ENCODE measurements around the gene CD40LG.

CD40LG gene

DNA sequence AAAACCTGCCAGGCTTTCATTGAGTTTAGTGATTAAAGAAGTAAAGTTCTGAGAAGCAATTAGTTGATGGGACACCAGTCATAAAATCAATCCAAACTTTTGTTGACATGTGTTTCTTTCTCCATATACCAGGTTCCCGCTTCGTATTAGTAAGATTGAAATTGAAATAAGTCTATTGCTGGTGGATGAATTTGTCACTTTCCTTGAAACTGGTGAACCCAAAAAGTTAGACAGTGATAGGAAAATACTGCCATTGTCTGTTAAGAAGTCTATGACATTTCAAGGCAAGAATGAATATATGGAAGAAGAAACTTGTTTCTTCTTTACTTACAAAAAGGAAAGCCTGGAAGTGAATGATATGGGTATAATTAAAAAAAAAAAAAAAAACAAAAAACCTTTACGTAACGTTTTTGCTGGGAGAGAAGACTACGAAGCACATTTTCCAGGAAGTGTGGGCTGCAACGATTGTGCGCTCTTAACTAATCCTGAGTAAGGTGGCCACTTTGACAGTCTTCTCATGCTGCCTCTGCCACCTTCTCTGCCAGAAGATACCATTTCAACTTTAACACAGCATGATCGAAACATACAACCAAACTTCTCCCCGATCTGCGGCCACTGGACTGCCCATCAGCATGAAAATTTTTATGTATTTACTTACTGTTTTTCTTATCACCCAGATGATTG lies at the start of gene CD40LG:
TSS of gene CD40LG (plus strand) at position 482 of the 684 bp plus-strand sequence. CDS start at position 573, 91 bp downstream.
- DNase-seq (ENCODE audit: low read depth), result no peak

DNA sequence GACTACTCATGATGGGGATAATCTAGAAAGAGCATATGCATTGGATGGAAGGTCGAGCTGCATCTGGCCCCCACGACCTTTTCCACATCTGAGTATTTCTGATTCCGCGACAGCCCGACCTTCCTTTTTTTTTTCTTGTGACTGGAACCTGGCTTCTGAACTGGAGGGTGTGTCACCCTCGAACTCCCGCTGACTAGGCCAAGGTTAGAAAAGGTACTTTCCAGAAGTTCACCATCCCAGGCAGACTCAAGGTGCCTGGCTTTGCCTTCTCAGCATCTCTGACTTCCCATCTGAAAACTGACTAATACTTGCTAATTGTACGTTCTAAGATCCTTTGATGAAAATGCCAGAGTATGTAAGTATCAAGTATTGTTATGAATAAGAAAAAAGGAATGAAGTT lies 49.3 kb upstream of the CD40LG start:
- DNase-seq (ENCODE audit: low read depth), result no peak

DNA sequence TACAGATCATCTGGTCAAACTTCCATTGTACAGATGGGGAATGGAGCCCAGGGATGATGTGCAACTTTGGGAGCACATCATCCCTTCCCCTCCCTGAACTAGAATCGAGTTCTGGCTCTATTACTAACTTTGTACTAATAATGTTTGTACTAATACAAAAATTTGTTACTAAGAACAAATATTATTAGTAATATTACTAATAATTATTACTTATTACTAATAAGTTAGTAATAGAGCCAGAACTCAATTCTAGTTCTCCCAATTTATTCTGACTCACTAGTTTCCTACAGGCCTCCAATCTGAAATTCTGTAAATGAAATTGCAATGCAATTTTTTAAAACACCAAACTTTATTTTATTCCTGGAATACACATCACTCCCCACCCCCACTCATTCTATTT lies 47.9 kb upstream of the CD40LG start:
- no peak for DNase-seq (ENCODE audit: low read depth)

DNA sequence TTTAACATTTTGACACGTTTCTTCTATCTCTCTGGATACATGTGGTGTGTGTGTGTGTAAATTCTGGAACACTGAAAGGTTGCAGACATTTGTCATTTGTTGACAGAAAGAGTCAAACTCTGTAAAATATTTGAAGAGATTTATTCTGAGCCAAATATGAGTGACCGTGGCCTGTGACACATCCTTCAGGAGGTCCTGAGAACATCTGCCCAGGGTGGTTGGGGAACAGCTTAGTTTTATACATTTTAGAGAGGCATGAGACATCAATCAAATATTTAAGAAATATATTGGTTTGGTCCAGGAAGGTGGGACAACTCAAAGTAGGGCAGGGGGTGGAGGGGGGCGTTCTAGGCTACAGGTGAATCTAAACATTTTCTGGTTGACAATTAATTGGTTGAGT lies 40.7 kb upstream of the CD40LG start:
- DNase-seq (ENCODE audit: low read depth), result no peak

DNA sequence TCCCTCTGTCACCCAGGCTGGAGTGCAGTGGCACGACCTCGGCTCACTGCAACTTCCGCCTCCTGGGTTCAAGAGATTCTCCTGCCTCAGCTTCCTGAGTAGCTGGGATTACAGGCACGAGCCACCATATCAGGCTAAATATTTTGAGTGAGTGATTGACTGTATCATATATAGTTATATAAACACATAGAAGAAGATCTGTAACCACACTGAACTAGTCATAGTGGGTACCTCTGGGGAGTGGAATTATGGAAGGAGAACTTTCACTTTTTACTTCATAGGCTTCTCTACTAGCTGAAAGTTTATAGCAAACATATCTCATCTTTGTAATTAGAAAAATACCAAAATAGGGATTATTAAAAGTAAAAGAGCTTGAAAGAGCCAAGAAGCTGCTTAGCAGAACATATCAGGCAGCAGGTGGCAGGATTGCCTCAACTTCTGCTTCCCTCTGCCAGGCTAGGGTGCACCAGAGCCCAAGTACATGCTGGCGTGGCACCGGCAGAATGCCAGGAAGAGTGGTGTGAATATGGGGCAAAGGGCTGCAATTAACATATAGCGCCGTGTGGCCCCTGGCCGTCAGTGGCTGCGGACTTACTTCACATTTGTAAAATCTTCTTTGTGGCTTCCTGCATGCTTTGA lies 39.5 kb upstream of the CD40LG start:
- DNase-seq (ENCODE audit: low read depth), result peak; percentile 11

DNA sequence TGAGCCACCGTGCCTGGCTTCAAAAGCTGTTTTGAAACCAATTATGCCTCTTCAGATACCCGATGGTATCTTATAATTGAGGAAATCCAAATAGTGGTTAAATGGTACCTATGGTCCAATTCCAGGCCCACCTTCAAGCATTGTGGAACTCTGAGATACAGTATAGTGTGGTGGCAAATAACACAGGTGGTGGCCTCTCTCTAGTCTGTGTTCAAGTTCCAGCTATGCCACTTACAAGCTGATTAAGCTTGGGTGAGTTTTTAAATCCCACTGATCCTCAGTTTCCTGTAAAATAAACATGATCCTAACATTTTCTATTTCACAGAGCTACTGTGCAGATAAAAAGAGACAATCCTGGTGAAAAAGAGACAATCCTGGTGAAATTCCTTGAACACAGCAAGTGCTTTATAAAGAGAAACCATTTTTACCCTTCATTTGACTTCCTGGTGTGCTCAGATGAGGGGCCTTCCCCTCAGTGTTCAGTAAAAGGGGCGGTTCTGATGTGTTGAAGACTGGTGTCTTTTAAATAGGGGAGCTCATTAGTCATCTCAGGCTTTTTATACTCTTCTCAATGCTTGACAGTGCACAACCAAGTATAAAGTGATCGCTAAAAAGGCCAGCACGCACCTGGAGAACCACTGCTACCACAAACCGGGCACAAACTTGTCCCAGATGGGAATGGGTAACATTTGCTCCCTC lies 30.8 kb upstream of the CD40LG start:
- no peak for DNase-seq (ENCODE audit: low read depth)

DNA sequence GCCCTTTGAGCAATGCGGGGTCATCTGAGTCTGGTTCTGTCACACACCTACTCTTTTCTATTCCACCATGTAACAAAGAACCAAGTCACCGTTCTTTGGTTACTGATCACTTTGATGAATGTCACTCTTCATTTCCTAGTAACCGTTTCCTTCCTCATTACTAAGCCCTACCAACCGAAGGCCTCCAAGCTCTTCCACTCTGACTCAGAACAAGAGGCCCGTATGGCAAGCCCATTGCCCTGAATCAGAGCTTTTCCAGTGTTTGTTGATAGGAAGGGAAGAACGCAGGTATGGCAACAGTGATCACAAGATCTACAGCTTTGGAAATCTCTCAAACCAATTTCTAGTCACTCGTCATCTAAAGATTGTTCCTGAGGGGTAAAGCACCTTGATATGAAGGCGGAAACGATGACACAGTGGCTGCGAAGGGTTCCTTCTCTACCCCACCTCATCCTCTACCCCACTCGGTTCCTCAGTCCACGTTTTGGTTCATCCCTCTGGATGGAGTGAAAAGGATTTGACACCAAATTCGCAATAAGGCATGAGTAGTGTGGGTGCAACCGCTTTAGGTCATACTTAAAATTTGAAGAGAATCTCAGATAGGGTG lies 28.0 kb upstream of the CD40LG start:
- DNase-seq (ENCODE audit: low read depth), result no peak

DNA sequence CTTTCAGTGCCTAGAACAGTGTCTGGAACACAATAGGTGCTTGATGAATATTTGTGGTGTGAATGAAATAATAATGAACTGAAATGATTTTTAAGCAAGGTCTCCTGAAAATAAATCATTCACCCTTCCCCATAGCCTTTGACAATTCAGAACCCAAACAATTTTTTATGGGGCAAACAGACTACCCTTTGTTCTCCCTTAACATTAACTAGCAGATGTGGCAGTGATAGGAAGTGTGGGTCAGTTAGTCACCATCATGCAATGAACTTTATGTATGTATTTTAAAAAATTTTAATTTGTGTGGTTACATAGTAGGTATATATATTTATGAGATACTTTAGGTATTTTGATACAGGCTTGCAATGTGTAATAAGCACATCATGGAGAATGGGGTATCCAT lies 27.2 kb upstream of the CD40LG start:
- DNase-seq (ENCODE audit: low read depth), result no peak

DNA sequence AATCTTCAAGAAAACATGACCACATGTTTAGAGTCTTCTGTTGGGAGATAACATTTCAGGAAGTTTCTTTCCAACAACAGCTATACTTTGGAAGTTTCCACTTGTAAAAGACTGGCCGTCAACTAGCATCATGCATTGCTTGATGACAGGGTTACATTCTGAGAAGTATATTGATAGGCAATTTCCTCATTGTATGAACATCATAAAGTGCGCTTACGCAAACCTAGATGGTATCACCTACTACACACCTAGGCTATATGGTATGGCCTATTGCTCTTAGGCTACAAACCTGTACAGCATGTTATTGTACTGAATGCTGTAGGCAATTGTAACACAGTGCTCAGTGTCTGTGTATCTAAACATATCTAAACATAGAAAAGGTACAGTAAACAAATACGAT lies 25.4 kb upstream of the CD40LG start:
- no peak for DNase-seq (ENCODE audit: low read depth)

DNA sequence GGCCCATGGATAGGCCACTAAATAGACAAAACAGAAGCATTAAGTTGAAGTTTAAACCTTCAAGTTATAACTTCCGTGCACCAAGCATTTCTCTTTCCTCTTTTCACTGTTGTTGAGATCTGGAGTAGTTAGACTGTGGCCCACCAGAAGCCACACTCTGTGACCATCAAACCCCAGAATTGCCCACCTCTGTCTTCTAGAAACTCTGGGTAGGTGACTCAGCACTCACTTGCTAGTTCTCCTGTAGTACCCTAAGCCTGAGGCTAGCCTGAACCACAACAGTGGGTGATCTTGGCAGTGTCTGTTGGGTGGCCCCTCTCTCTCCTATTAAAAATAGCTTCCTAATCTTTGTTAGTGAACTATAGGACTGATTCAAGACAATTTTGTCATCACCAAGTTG lies 24.6 kb upstream of the CD40LG start:
- no peak for DNase-seq (ENCODE audit: low read depth)

DNA sequence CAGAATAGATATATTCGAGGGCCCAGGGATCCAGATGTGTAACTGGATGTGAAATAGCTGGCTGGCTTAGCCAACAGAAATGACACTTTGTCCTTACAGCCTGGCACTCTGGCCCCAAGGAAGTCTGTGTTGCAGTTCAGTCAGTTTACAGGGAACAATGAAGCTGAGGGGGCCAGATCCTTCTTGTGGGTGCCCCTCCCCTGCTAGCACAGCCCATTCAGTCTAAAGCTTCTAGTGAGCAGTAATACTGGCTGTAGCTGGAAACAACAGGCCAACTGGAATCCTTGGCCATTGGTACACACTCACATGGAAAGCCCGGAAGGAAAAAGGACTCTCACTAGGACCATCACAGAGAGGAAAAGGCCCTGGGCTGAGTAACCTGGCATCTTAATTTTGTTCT lies 22.7 kb upstream of the CD40LG start:
- DNase-seq (ENCODE audit: low read depth), result no peak

DNA sequence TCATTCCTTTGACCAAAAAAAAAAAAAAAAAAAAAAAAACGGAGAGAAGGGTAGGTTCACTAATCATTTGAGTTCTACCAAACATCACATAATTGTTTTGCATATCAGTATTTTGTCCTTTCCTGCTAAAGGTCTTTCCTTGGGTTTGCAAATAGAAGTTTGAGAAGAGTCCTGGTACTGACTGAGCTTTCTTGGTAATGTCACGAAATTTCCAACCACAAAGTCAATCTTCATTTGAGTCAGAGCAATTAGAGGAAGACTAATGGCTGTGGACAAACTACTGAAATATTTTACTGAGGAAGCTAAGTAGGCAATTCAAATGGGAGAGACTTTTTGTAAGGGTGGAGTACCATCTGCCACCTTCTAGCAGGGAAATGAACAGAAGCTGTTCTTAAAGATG lies 21.7 kb upstream of the CD40LG start:
- no peak for DNase-seq (ENCODE audit: low read depth)

DNA sequence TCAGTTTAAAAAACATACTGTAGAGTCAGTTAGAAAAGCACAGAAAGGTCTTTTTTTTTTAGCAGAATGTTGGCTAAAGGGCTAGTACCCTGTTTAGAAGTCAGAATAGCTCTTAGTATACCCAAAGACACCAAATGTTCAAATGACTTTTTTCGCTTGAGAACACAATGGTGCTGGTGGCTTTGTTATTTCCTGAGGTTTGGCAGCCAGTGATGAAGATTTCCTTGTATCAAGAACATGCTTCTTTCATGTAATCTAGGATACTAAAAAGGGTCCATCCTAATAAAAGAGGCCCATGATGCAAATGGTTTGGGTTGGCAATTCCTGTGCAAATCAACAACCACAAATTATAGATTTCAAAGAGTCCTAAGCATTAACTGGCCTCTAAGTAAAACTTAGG lies 21.1 kb upstream of the CD40LG start:
- no peak for DNase-seq (ENCODE audit: low read depth)

DNA sequence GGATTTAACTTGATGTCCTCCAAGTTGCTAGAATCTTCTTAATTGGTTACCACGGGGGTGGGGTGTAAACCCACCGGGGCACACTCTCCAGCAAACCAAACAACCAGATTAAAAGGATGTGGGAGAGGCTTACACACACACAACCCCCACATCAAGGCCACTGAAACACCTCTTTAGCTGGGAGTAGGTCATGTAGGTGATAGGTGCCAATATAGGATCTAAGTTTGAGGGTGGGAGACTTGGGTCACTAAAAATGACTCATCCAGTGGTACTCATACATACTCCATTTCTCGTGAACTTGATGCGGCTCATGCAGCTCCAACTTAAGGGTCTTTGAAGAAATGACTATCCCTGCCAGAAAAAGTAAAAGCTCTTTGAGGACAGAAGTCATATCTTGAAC lies 20.5 kb upstream of the CD40LG start:
- DNase-seq (ENCODE audit: low read depth), result no peak

DNA sequence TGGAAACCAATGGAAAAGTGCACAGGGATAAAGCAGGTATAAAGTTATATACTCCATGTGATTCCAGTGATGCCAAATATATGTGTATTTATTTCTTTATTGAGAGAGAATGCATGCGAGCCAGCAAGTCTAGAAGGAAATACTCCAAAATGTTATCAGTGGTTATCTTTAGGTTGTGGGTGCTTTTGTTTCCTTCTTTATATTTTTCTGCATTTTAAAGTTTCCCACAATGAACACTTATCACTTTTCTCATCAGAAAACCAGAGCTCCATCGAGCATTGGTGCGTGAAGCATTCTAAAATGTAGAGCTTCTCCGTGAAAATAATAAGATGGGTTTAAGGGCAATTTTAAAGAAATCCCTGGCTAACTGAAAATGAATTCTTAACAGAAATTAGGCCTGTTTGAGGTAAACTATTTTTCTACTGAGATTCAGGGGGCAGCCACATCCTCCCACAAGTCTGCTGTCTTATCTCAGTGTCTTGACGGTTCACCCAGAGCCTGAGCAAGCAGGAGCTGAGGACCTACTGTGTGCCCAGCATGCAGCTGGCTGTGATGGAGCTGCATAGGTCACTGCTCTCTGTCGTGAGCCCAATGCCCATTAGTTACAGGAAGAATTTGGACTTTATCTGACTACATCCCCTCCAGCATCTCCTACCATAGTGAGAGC lies 18.7 kb upstream of the CD40LG start:
- no peak for DNase-seq (ENCODE audit: low read depth)

DNA sequence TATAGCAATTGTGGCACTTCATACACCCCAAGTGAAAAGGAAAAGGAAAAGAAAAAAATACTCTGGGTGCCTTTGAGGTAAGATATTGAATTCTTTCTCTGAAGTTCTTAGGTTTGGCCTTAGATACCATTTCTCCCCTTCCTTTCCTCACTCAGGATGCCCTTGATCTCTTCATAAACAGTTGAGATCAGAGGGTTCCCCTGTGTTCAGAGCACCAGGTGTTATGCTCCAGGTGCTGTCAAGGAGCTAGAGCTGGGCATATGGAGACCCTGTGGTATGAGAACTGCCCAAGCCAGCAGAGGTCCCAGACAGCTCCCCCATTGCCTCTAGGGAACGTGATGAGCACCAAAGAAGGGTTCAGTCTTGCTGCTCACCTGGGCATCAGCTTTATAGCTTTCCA lies 17.1 kb upstream of the CD40LG start:
- no peak for DNase-seq (ENCODE audit: low read depth)

DNA sequence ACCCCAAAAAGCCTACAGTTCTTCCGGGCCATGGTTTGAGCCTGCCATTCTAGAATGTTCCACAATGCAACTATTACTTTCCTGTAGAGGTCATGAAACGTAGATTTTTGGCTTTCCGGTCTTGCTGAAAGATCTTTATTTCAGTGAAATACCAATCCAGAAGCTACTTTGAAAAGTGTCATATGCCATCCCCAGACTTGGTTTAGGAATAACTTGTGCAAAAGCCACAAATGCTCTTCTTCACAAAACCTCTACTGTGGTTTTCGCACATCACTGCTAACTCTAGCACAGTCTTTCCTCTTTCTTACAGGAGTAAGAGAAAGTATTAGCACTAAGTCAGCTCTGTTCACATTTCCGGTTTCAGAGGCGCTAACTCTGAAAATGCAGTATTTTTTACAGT lies 12.7 kb upstream of the CD40LG start:
- DNase-seq (ENCODE audit: low read depth), result no peak

DNA sequence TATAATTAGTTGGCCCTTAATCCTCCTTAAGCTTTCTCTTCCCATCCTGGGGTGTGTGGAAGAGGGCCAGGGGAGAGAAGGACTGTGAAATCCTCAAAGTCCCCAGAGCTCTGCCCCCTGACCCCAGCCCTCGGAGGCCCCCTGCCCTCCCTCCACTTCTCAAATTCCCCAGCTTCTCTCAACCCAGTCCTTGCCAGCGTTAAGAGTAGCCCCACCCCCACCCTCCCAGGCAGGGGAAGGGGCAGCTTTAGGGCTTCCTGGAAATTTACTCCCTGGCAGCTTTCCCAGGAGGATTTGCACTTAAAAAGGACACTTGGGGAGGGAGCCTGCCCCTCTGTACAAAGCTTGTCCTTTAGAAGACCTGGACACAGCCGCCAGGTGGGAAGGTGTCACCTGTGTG lies 11.8 kb upstream of the CD40LG start:
- DNase-seq (ENCODE audit: low read depth), result no peak

DNA sequence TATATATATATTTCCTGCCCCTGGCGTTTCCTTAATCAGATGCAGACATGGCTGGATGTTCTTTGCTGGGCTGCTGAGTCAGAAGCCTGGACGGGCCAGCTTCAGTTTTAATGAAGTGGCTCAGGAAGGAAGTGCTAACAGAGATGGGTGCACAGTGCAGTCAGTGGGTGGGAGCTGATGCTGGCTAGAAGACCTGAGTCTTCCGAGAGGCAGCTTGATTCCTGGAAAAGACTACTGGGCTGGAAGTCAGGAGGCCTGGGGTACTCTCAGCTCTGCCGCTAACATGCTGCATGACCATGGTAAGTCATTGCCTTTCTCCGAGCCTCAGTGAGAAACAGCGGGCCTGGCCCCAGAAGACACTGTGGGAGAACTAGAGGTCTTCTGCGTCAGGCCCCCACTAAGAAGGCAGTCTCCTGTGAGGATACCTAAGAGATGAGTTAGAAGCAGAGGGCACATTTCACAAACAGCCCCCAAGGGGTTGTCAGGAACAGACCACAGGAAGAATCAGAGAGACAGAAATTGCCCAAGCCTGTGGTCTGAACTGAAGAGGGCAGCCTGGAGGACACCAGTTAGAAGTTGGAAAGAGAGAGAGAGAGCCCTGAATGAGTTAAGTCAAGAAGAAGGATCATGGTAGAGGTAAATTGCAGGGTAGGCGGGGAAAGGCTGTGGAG lies 8.3 kb upstream of the CD40LG start:
- peak; percentile 4 for DNase-seq (ENCODE audit: low read depth)

DNA sequence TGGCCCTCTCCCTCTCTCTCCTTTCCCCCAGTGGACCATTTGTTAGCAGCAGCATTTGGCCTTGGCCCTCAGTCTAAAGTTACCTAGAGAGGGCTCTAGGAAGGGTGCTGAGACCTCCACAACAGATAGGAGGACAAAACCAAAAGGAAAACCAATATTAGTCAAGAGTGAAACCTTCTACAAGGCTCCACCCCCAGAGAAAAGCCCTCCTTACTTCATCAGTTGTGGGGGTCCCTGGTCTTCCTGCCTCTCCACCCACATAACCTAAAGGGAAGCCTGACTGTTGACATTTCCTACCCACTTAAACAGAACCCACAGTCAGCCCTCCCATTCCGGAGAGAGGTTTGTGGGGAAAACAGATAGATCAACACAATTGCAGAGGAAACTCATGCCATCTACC lies 4.7 kb upstream of the CD40LG start:
- no peak for DNase-seq (ENCODE audit: low read depth)

DNA sequence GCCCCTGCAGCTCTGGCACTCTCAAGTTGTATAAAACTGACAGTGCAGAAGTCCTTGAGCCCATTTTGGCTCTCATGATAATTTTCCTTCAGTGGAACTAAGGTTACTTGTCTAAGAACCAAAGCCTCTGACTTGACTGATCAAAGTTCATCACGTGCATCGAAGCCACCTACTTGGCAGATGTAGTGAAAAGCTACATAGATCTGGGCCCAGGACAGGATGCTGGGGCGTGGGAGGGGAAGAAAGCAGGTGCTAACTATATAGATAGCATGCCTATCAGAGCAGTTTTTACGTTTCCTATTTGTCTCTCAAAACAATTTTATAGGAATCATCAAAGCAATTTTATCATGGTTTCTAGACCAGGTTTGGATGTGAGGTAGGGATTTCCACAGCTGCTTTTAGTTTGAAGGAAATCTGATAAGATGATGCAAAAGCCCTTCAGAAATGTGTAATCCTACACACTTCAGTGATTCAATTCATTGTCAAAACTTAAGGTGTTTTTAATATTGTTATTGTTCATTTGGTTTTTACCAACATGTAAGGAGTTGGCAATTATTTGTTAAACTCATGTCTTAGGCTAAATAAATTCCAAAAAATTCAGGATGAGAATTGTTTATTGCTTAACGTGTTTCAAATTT lies 1.2 kb upstream of the CD40LG start:
- DNase-seq (ENCODE audit: low read depth), result no peak

DNA sequence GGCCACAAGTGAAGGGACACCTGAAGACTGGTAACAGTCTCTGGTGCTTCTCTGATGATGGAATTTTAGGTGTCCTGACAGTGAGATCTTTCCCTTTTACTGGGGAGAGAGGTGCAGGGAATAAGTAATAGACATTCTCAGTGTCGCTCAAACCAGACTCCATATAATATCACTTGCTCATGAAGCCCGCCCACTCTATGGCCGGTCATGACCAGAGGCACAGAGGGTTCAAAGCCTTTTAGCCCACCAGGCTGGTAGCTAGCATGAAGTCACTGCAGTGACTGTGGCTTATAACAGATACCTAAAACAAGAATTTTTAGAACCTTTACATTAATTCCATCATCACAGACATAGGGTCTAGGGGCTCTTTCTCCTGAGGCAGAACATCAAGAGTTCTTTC lies 2.9 kb downstream of the CD40LG start:
- no peak for DNase-seq (ENCODE audit: low read depth)
